Small intestine (tissue), 7 donors: ENCODE measurements around the gene SHCBP1. TPM values are rescaled to one million over a fixed set of nuclear protein-coding genes. Genes with fewer than 3 reads are reported as not detected.
"Not testable (repeated sequence)": the region's sequence is repeated elsewhere in the genome, so short reads cannot be mapped to it uniquely, and the experiment has no call there.

ENCODE experiments used
- DNase-seq, 2 donors: peaks; one replicate each; pipeline versions ENCODE4 v3.0.0 to v3.0.0-alpha.2; 2013
- FAIRE-seq: peaks from 2 replicates; lab custom pipeline; 2012; peaks lifted over from hg19 to GRCh38; lab: Jason Lieb, UNC
- H3K27ac ChIP-seq, 3 donors: one replicate each; pipeline ENCODE4 v1.5.1; 2013; ENCODE audit warnings: low read length in 2 of 3, mild to moderate bottlenecking in 2 of 3, control low read depth in 1 of 3, inconsistent platforms in 1 of 3, low read depth in 1 of 3, moderate library complexity in 1 of 3
- H3K27me3 ChIP-seq, 3 donors: one replicate each; pipeline ENCODE4 v1.6.1; 2013; ENCODE audit warnings: low read length in 3 of 3, inconsistent platforms in 1 of 3; ENCODE audit not compliant: control insufficient read depth in 3 of 3, insufficient read depth in 3 of 3
- H3K36me3 ChIP-seq, 3 donors: one replicate each; pipeline ENCODE4 v1.6.1; 2013; ENCODE audit warnings: low read length in 3 of 3, inconsistent platforms in 1 of 3, low read depth in 1 of 3, mild to moderate bottlenecking in 1 of 3, moderate library complexity in 1 of 3; ENCODE audit not compliant: control insufficient read depth in 3 of 3, insufficient read depth in 2 of 3
- H3K4me1 ChIP-seq, 3 donors: one replicate each; pipeline ENCODE4 v1.6.1; 2013; ENCODE audit warnings: low read length in 2 of 3, inconsistent platforms in 1 of 3, low read depth in 1 of 3, mild to moderate bottlenecking in 1 of 3, moderate library complexity in 1 of 3; ENCODE audit not compliant: control insufficient read depth in 3 of 3, insufficient read depth in 2 of 3
- H3K4me3 ChIP-seq, 3 donors: one replicate each; pipeline ENCODE4 v1.5.1; 2013; ENCODE audit warnings: low read length in 3 of 3, control low read depth in 1 of 3, inconsistent platforms in 1 of 3, low read depth in 1 of 3, mild to moderate bottlenecking in 1 of 3, moderate library complexity in 1 of 3
- H3K9me3 ChIP-seq, 2 donors: one replicate each; pipeline ENCODE4 v1.6.1; 2013; ENCODE audit warnings: low read depth in 1 of 2, low read length in 1 of 2; ENCODE audit not compliant: control insufficient read depth in 2 of 2, insufficient read depth in 1 of 2
- WGBS, 3 donors: extraction: QIAGEN DNeasy Blood & Tissue Kit; methylation state at CpG; one replicate each; pipeline ENCODE4 v1.1.7; 2013; 5-methylcytosine and 5-hydroxymethylcytosine counted together
- polyA plus RNA-seq, 4 donors: library from polyadenylated mRNA; stranded (reverse) in 3 of 4; unstranded in 1 of 4; fragments of 200-250 nt in 3 of 4; fragments of 120-200 nt in 1 of 4; gene quantifications; one replicate each; pipeline versions ENCODE4 v1.2.1 to v1.2.3, GENCODE V29; 2013
- donor health status: healthy with polysubstance abuse.
- donor health status: control.
- donor health status: control.
- donor health status: Bipolar disorder and iron deficiency.
- donor health status: healthy.

Gene SHCBP1
- polyA plus RNA-seq, 4 donors, result 0.54 to 5.5 (median 3.0) TPM

GRCh38 chr16:46623246-46623645 lies 2.1 kb upstream of the SHCBP1 start:
- H3K4me3 ChIP-seq, H3K9me3 ChIP-seq, H3K27me3 ChIP-seq, DNase-seq, H3K4me1 ChIP-seq, FAIRE-seq, H3K36me3 ChIP-seq, H3K27ac ChIP-seq: not testable (repeated sequence)
- 7% methylated on average over 5 of the region's 8 CpGs; no CpG with 5 or more reads in 2 of the 3 donors for WGBS, 3 donors

DNA sequence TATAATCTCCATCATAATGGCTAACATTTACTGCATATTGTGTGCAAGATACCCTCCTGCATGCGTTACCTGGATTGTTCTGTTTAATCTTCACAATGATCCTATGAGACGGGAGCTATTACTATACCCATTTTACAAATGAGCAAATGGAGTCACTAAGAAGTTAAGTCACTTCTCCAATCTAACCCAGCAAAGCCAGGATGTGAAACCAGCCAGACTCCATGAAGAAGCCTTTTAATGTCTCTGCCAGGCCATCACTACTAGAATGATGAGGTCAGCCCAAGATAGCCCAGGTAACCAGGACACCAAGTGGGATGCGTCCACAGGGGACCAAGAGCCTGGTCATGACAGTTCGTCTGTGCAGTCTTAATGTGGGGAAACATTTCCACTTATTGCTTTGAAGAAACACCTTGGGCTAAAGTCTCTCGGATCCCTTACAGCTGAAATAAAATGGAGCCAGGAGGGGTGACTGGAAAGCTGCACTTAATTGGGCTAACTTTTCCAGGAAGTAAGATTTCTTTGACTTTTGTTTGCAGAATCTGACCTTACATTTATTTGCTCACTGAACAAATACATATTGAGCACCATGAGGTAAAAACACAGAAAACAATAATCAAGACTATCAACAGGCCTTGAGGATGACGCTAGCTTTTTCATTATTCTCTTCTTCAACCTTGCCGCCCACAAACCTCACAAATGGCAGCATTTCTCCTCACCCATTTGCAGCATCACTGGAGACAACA lies 926 bp upstream of the SHCBP1 start:
- no peaks in the 10 kb centered on the region for H3K27me3 ChIP-seq
- no peak overlapping the region for H3K27ac ChIP-seq
- DNase-seq, result no peak
- no peaks in the 10 kb centered on the region for H3K9me3 ChIP-seq
- H3K4me1 ChIP-seq, result no peaks in the 10 kb centered on the region
- H3K36me3 ChIP-seq, result no peaks in the 10 kb centered on the region
- WGBS, 3 donors, result 86 to 91% (median 91%) methylated on average over 7 of the region's 7 CpGs
- no peak for FAIRE-seq
- no peak overlapping the region for H3K4me3 ChIP-seq

DNA sequence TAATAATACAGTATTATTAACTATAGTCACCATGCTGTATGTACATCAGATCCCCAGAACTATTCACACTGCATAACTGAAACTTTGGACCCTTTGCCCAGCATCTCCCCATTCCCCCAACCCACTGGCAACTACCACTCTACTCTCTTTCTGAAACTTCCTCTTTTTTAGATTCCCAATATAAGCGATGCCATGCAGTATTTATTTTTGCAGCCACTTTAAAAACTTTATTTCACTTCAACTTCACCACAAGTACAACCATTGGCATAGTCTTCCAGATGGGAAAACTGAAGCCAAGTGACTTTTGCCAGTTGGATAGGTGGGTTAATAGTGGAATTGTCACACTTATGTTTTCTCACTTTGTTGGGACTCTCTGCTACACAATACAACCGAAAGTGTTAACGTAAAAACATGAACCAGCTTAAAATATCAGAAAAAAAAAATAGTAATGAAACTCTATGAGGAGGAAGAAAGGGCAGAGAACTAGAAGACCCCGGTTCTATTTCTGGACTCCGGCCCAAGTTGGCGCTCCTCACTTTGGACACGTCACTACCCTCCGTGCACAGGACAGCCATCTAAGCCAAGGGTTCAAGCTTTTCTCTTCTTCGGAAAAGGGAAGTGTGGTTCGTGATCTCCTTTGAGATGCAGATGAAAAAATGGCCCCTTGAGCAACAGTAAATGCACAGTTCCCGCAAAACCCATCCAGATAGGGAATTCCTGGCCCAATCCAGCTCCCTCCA lies 743 bp downstream of the SHCBP1 start:
- Histone ChIP-seq H3K27ac (no peak overlapping the region), H3K4me3 (peak overlapping the region; percentile 50 to 92 (median 54)), H3K4me1 (no peaks in the 10 kb centered on the region), H3K9me3 (no peaks in the 10 kb centered on the region), H3K27me3 (no peaks in the 10 kb centered on the region), H3K36me3 (no peaks in the 10 kb centered on the region)
- DNase-seq (peak; percentile 24 to 42), FAIRE-seq (no peak)
- 4 to 7% (median 5%) methylated on average over 11 of the region's 11 CpGs for WGBS, 3 donors

- Histone ChIP-seq H3K4me1 (no peaks in the 10 kb centered on the region), H3K4me3 (no peak overlapping the region), H3K9me3 (no peaks in the 10 kb centered on the region), H3K27ac (no peak overlapping the region), H3K27me3 (no peaks in the 10 kb centered on the region), H3K36me3 (no peaks in the 10 kb centered on the region)
- WGBS, 3 donors, result 89 to 95% (median 94%) methylated on average over 4 of the region's 4 CpGs
- DNase-seq, result no peak
- FAIRE-seq, result no peak
Observed at GRCh38 chr16:46618516-46618915, 2.7 kb downstream of the SHCBP1 start.

- H3K4me3 ChIP-seq, result no peak overlapping the region
- FAIRE-seq (no peak), DNase-seq (no peak)
- no peaks in the 10 kb centered on the region for H3K9me3 ChIP-seq
- H3K27me3 ChIP-seq, result no peaks in the 10 kb centered on the region
- H3K36me3 ChIP-seq, result peaks cover 0 to 2% (median 0%) of the 10 kb centered on the region in 3 donors
- H3K4me1 ChIP-seq, result no peaks in the 10 kb centered on the region
- WGBS, 3 donors, result 72 to 84% (median 82%) methylated on average over 4 of the region's 4 CpGs
- H3K27ac ChIP-seq, result no peak overlapping the region
Observed at GRCh38 chr16:46614006-46614405, 7.2 kb downstream of the SHCBP1 start.

- no peaks in the 10 kb centered on the region for H3K4me1 ChIP-seq
- WGBS, 3 donors, result 76 to 91% (median 84%) methylated on average over 2 of the region's 2 CpGs
- H3K4me3 ChIP-seq, result no peak overlapping the region
- peaks cover 0 to 2% (median 0%) of the 10 kb centered on the region in 3 donors for H3K36me3 ChIP-seq
- H3K27me3 ChIP-seq, result no peaks in the 10 kb centered on the region
- DNase-seq (no peak), FAIRE-seq (no peak)
- H3K9me3 ChIP-seq, result no peaks in the 10 kb centered on the region
- no peak overlapping the region for H3K27ac ChIP-seq
Observed at GRCh38 chr16:46613352-46613751, 7.8 kb downstream of the SHCBP1 start.

GRCh38 chr16:46612121-46612520 lies 9.1 kb downstream of the SHCBP1 start:
- Histone ChIP-seq H3K4me1 (no peaks in the 10 kb centered on the region), H3K4me3 (no peak overlapping the region), H3K27ac (no peak overlapping the region), H3K9me3 (no peaks in the 10 kb centered on the region), H3K27me3 (no peaks in the 10 kb centered on the region), H3K36me3 (peaks cover 0 to 2% (median 0%) of the 10 kb centered on the region in 3 donors)
- WGBS, 3 donors, result 67 to 79% (median 70%) methylated on average over 3 of the region's 3 CpGs
- FAIRE-seq (no peak), DNase-seq (no peak)

- H3K27me3 ChIP-seq, result no peaks in the 10 kb centered on the region
- FAIRE-seq, result no peak
Observed at GRCh38 chr16:46607529-46607928, 13.7 kb downstream of the SHCBP1 start.

More at GRCh38 chr16:46607529-46607928, 13.7 kb downstream of the SHCBP1 start:
- Histone ChIP-seq H3K36me3 (peaks cover 0 to 2% (median 0%) of the 10 kb centered on the region in 3 donors), H3K4me3 (no peak overlapping the region), H3K27ac (no peak overlapping the region), H3K9me3 (no peaks in the 10 kb centered on the region), H3K4me1 (no peaks in the 10 kb centered on the region)
- 56 to 69% (median 61%) methylated on average over 1 of the region's 1 CpG for WGBS, 3 donors
- peak; percentile 43 to 51 for DNase-seq
